Keratinocyte (primary cell): ENCODE measurements around the gene SDF4. TPM values are rescaled to one million over a fixed set of nuclear protein-coding genes. Genes with fewer than 3 reads are reported as not detected.

Experiments
- DNase-seq: peaks from one replicate; pipeline ENCODE4 v3.0.0-alpha.2; 2011; ENCODE audit warnings: low read depth, missing footprints, low spot score
- FAIRE-seq: peaks from 2 replicates; lab custom pipeline; 2011; peaks lifted over from hg19 to GRCh38; lab: Jason Lieb, UNC
- H2AFZ ChIP-seq: 2 replicates; pipeline ENCODE4 v1.6.0; 2012; ENCODE audit warnings: low read length, control low read depth, inconsistent platforms; ENCODE audit not compliant: control insufficient read depth
- H3K27ac ChIP-seq: 2 replicates; pipeline ENCODE4 v1.5.1; 2011; ENCODE audit warnings: low read length; ENCODE audit not compliant: control insufficient read depth, insufficient read depth
- H3K27me3 ChIP-seq: 3 replicates; pipeline ENCODE4 v1.6.0; 2011; ENCODE audit warnings: low read length; ENCODE audit not compliant: control insufficient read depth, insufficient read depth; ENCODE audit errors: extremely low read depth
- H3K36me3 ChIP-seq, 2 experiments: 2 replicates in 1 of 2; 3 replicates in 1 of 2; pipeline ENCODE4 v1.5.1; 2011; ENCODE audit warnings: low read length in 2 of 2, mild to moderate bottlenecking in 1 of 2; ENCODE audit not compliant: control insufficient read depth in 2 of 2, insufficient read depth in 2 of 2; ENCODE audit errors: extremely low read depth in 1 of 2
- H3K4me1 ChIP-seq: 3 replicates; pipeline ENCODE4 v1.5.1; 2011; ENCODE audit warnings: low read length; ENCODE audit not compliant: control insufficient read depth, insufficient read depth; ENCODE audit errors: extremely low read depth
- H3K4me2 ChIP-seq: 3 replicates; pipeline ENCODE4 v1.6.0; 2011; ENCODE audit warnings: low read depth, low read length; ENCODE audit not compliant: control insufficient read depth, insufficient read depth; ENCODE audit errors: extremely low read depth
- H3K4me3 ChIP-seq, 3 experiments: fragments of 200-600 bp in 1 of 3; sonication (generic) in 1 of 3; 2 replicates in 2 of 3; 3 replicates in 1 of 3; pipeline ENCODE4 v1.5.1; 2011 to 2016; ENCODE audit warnings: low read length in 3 of 3, mild to moderate bottlenecking in 3 of 3, control low read depth in 2 of 3, inconsistent platforms in 1 of 3, low read depth in 1 of 3, mixed read lengths in 1 of 3, mixed run types in 1 of 3, moderate library complexity in 1 of 3; ENCODE audit not compliant: control insufficient read depth in 2 of 3, insufficient read depth in 2 of 3; ENCODE audit errors: extremely low read depth in 1 of 3
- H3K79me2 ChIP-seq: 2 replicates; pipeline ENCODE4 v1.6.0; 2012; ENCODE audit warnings: low read length; ENCODE audit not compliant: control insufficient read depth, insufficient read depth
- H3K9ac ChIP-seq: 3 replicates; pipeline ENCODE4 v1.6.0; 2011; ENCODE audit warnings: low read length; ENCODE audit not compliant: control insufficient read depth, insufficient read depth; ENCODE audit errors: extremely low read depth
- H3K9me1 ChIP-seq: 3 replicates; pipeline ENCODE4 v1.6.0; 2011; ENCODE audit warnings: low read length; ENCODE audit not compliant: control insufficient read depth, insufficient read depth; ENCODE audit errors: extremely low read depth
- H3K9me3 ChIP-seq: 2 replicates; pipeline ENCODE4 v1.5.1; 2012; ENCODE audit warnings: low read depth, low read length; ENCODE audit not compliant: control insufficient read depth
- H4K20me1 ChIP-seq: 3 replicates; pipeline ENCODE4 v1.6.0; 2011; ENCODE audit warnings: low read length; ENCODE audit not compliant: control insufficient read depth, insufficient read depth; ENCODE audit errors: extremely low read depth
- CTCF ChIP-seq, 3 experiments: IDR thresholded peaks in 1 of 3; conservative IDR thresholded peaks in 1 of 3; optimal IDR thresholded peaks in 1 of 3; 2 replicates in 2 of 3; 3 replicates in 1 of 3; pipeline versions ENCODE3 to v1.5.1; 2011; ENCODE audit warnings: low read length in 3 of 3, mild to moderate bottlenecking in 3 of 3, moderate library complexity in 2 of 3, control low read depth in 1 of 3, inconsistent platforms in 1 of 3; ENCODE audit not compliant: insufficient read depth in 2 of 3; ENCODE audit errors: extremely low read depth in 1 of 3
- EZH2 ChIP-seq: IDR thresholded peaks from one replicate; pipeline ENCODE4 v1.6.1; 2012; ENCODE audit warnings: inconsistent platforms, mild to moderate bottlenecking, low read length, moderate library complexity
- dilution Hi-C: fragments of 300-500 bp; cut with MboI; formaldehyde crosslinking; loops from one replicate; pipeline ENCODE4 v1.7.0; 2020; ENCODE audit warnings: low sequenced_read_pairs; ENCODE audit not compliant: extremely low pct_ligation_motif_present
- polyA plus RNA-seq, 5 experiments: library from polyadenylated mRNA; depleted of rRNA in 3 of 5; stranded (reverse) in 3 of 5; stranded (forward) in 1 of 5; unstranded in 1 of 5; fragments of >200 nt; gene quantifications; 1 replicate in 1 of 5; 2 replicates in 3 of 5; 3 replicates in 1 of 5; pipeline versions ENCODE4 v1.2.1 to v1.2.3, GENCODE V29; 2011 to 2012; ENCODE audit warnings: missing spikeins in 2 of 5, low read depth in 1 of 5, low replicate concordance in 1 of 5

The SDF4 gene
- polyA plus RNA-seq, 1 donor (not counting 4 experiments of a cell fraction or from before 2014, with no cell fraction given), result 66.3 TPM

GRCh38 chr1:1199141-1199960, 32.5 kb downstream of the SDF4 start:
- no peak overlapping the region for H2AFZ ChIP-seq
- no peak overlapping the region for H3K4me2 ChIP-seq
- H4K20me1 ChIP-seq, result no peaks in the 10 kb centered on the region
- no peak overlapping the region for H3K4me3 ChIP-seq
- H3K9me3 ChIP-seq, result no peaks in the 10 kb centered on the region
- dilution Hi-C loops, result no loop called here
- no peak for FAIRE-seq
- no peaks in the 10 kb centered on the region for H3K36me3 ChIP-seq
- H3K27ac ChIP-seq, result no peak overlapping the region
- no peak for TF ChIP-seq EZH2
- no peak for TF ChIP-seq CTCF (optimal IDR thresholded peaks at IDR 0.05 in 1 of 3, IDR thresholded peaks at IDR 0.05 in 1 of 3, conservative IDR thresholded peaks at IDR 0.05 in 1 of 3; ENCODE audit: extremely low read depth in 1 of 3, insufficient read depth in 2 of 3, low read length in 3 of 3)
- H3K9me1 ChIP-seq, result no peaks in the 10 kb centered on the region
- peaks cover 3% of the 10 kb centered on the region for H3K4me1 ChIP-seq
- H3K79me2 ChIP-seq, result no peaks in the 10 kb centered on the region
- no peak overlapping the region for H3K9ac ChIP-seq
- peaks cover 11% of the 10 kb centered on the region for H3K27me3 ChIP-seq
- no peak for DNase-seq

GRCh38 chr1:1198423-1199140, 33.2 kb downstream of the SDF4 start:
- no peak overlapping the region for H3K4me2 ChIP-seq
- no peaks in the 10 kb centered on the region for H3K9me1 ChIP-seq
- no peak for TF ChIP-seq EZH2
- TF ChIP-seq CTCF (optimal IDR thresholded peaks at IDR 0.05 in 1 of 3, IDR thresholded peaks at IDR 0.05 in 1 of 3, conservative IDR thresholded peaks at IDR 0.05 in 1 of 3; ENCODE audit: extremely low read depth in 1 of 3, insufficient read depth in 2 of 3, low read length in 3 of 3), result no peak
- no peak overlapping the region for H2AFZ ChIP-seq
- no peaks in the 10 kb centered on the region for H3K36me3 ChIP-seq
- peaks cover 3% of the 10 kb centered on the region for H3K4me1 ChIP-seq
- dilution Hi-C loops, result no loop called here
- FAIRE-seq, result no peak
- no peaks in the 10 kb centered on the region for H4K20me1 ChIP-seq
- no peak overlapping the region for H3K9ac ChIP-seq
- no peaks in the 10 kb centered on the region for H3K9me3 ChIP-seq
- peaks cover 4% of the 10 kb centered on the region for H3K27me3 ChIP-seq
- no peak overlapping the region for H3K4me3 ChIP-seq
- no peaks in the 10 kb centered on the region for H3K79me2 ChIP-seq
- no peak overlapping the region for H3K27ac ChIP-seq
- DNase-seq, result no peak
